ENCODE results near the gene GARS1. TPM values are rescaled to one million over a fixed set of nuclear protein-coding genes. Genes with fewer than 3 reads are reported as not detected.
"Not testable (repeated sequence)": the region's sequence is repeated elsewhere in the genome, so short reads cannot be mapped to it uniquely, and the experiment has no call there.

The GARS1 gene
- total RNA-seq, 4 donors from 2014 or later: 33.5 to 71.2 (median 58.1) TPM

DNA sequence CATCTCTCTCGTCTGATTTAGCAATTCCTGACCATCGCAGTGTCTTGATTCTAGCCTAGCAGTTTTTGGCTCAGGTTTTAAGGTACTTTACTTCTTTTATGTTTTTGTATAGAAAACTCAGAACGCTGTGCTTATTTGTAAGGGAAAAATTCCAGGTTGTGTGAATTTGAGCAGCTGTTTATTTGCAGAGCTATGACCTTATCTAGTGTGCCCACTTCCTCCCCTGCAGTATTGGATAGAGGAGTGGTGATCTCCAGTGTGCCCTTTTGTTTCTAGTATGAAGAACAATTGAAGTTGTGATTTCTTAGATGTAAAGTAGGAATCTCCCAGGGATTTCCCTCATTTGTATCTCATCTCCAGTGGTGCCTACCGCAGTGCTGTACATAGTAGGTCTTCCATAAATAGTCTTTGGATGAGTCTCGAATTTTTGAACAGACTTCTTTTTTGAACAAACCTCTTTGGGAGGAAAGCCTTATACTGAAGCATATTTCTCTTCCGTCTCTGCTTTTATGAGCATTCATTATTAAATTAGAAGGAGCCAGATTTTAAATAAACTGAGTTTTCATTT lies 40.0 kb downstream of the GARS1 start:
- Histone ChIP-seq H3K27ac (no peak overlapping the region), H3K4me1 (no peaks in the 10 kb centered on the region), H3K27me3 (no peaks in the 10 kb centered on the region), H3K4me3 (no peak overlapping the region), H3K9me3 (no peaks in the 10 kb centered on the region), H3K36me3 (no peaks in the 10 kb centered on the region)
- TF ChIP-seq POLR2A (IDR thresholded peaks at IDR 0.05): no peak
- TF ChIP-seq CTCF (IDR thresholded peaks at IDR 0.05): no peak
- DNase-seq: no peak
- intact Hi-C loops (cut with DNase I; ENCODE audit: low total_unique reads): no loop called here

DNA sequence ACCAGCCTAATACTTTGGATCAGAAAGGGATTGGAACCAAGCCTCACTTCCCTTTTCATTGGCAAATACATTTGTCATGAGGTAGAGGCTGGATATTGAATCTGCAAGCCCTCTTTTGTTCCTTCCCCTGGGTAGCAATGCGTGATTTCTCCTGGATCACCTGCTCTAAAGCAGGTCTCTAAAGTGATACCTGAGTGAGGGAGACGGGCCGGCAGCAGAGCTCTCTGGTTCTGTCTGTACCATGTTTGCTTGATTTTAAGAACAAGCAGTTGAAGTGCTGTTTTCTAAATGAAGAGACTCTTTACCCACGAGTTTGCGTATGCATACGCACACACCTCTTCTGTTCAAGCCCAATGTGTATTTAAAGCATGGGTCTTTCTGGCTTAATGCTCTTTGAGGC lies 41.1 kb downstream of the GARS1 start:
- intact Hi-C loops (cut with DNase I; ENCODE audit: low total_unique reads): no loop called here
- Histone ChIP-seq H3K27ac (no peak overlapping the region), H3K36me3 (no peaks in the 10 kb centered on the region), H3K4me3 (no peak overlapping the region), H3K27me3 (no peaks in the 10 kb centered on the region), H3K4me1 (no peaks in the 10 kb centered on the region), H3K9me3 (no peaks in the 10 kb centered on the region)
- TF ChIP-seq POLR2A (IDR thresholded peaks at IDR 0.05): no peak
- TF ChIP-seq CTCF (IDR thresholded peaks at IDR 0.05): no peak
- DNase-seq: no peak

DNA sequence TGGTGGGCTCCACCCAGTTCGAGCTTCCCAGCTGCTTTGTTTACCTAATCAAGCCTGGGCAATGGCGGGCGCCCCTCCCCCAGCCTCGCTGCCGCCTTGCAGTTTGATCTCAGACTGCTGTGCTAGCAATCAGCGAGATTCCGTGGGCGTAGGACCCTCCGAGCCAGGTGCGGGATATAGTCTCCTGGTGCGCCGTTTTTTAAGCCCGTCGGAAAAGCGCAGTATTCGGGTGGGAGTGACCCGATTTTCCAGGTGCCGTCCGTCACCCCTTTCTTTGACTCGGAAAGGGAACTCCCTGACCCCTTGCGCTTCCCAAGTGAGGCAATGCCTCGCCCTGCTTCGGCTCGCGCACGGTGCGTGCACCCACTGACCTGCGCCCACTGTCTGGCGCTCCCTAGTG lies 47.6 kb downstream of the GARS1 start:
- intact Hi-C loops (cut with DNase I; ENCODE audit: low total_unique reads); H3K27me3 ChIP-seq; H3K27ac ChIP-seq; DNase-seq; H3K9me3 ChIP-seq; H3K36me3 ChIP-seq; H3K4me3 ChIP-seq; H3K4me1 ChIP-seq: not testable (repeated sequence)

GRCh38 chr7:30642789-30643188 lies 48.1 kb downstream of the GARS1 start:
- Histone ChIP-seq H3K9me3 (no peaks in the 10 kb centered on the region), H3K4me3 (no peak overlapping the region), H3K36me3 (no peaks in the 10 kb centered on the region), H3K27me3 (no peaks in the 10 kb centered on the region), H3K4me1 (no peaks in the 10 kb centered on the region), H3K27ac (no peak overlapping the region)
- no peak for DNase-seq
- TF ChIP-seq CTCF (IDR thresholded peaks at IDR 0.05) (no peak), POLR2A (IDR thresholded peaks at IDR 0.05) (no peak)
- intact Hi-C loops (cut with DNase I; ENCODE audit: low total_unique reads): no loop called here

GRCh38 chr7:30644286-30644955 lies 49.7 kb downstream of the GARS1 start:
- TF ChIP-seq CTCF (IDR thresholded peaks at IDR 0.05): no peak
- no peak for TF ChIP-seq POLR2A (IDR thresholded peaks at IDR 0.05)
- no peak overlapping the region for H3K27ac ChIP-seq
- H3K9me3 ChIP-seq: no peaks in the 10 kb centered on the region
- H3K27me3 ChIP-seq: no peaks in the 10 kb centered on the region
- DNase-seq: no peak
- H3K4me1 ChIP-seq: no peaks in the 10 kb centered on the region
- intact Hi-C loops (cut with DNase I; ENCODE audit: low total_unique reads): no loop called here
- no peak overlapping the region for H3K4me3 ChIP-seq
- H3K36me3 ChIP-seq: no peaks in the 10 kb centered on the region
